Keratinocyte (primary cell): ENCODE data around the gene CCAR1.

Experiments
- EZH2 ChIP-seq: IDR thresholded peaks from one replicate; pipeline ENCODE4 v1.6.1; 2012; ENCODE audit warnings: inconsistent platforms, mild to moderate bottlenecking, low read length, moderate library complexity
- TF ChIP-seq, protein P1 (sequence below), 3 experiments: IDR thresholded peaks in 1 of 3; conservative IDR thresholded peaks in 1 of 3; optimal IDR thresholded peaks in 1 of 3; 2 replicates in 2 of 3; 3 replicates in 1 of 3; pipeline versions ENCODE3 to v1.5.1; 2011; ENCODE audit warnings: low read length in 3 of 3, mild to moderate bottlenecking in 3 of 3, moderate library complexity in 2 of 3, control low read depth in 1 of 3, inconsistent platforms in 1 of 3; ENCODE audit not compliant: insufficient read depth in 2 of 3; ENCODE audit errors: extremely low read depth in 1 of 3

DNA sequence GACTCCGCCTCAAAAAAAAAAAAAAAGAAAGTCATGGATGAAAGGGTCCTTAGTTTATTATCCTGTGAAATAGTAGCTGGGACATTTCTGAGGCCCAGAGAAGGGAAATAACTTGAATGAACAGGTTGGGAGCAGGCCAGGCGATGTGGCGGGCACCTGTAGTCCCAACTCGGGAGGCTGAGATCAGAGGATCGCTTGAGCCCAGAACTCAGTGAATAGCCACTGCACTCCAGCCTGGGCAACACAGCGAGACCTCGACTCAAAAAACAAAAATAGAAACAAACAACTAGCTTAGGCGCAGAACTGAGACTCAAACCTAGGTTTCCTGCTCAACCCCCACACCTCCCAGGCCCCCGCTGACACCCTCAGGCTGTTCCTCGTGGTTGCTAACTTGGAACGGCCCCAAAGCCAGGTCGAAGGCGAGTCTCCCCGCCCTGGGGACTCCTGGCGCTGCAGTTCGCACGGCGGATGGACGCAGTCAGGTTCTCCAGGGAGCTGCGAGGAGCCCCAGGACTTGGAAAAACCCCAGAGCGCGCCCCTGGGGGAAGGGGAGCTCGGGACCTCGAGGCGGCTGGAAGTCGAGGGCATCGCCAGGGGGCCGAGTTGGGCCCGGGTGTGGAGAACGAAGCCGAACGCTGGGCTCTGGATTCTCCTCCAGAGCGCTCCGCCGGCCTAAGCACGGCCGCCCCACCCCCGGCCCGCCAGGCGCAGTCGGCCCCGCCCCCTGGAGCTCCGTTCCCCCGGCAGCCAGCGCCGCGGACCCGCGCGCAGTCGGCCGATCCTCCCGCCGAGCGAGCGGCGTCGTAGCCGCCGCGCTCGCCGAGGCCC, 105.9 kb downstream of the CCAR1 start, which contains the start of gene STOX1:
- TF ChIP-seq, protein P1, sequence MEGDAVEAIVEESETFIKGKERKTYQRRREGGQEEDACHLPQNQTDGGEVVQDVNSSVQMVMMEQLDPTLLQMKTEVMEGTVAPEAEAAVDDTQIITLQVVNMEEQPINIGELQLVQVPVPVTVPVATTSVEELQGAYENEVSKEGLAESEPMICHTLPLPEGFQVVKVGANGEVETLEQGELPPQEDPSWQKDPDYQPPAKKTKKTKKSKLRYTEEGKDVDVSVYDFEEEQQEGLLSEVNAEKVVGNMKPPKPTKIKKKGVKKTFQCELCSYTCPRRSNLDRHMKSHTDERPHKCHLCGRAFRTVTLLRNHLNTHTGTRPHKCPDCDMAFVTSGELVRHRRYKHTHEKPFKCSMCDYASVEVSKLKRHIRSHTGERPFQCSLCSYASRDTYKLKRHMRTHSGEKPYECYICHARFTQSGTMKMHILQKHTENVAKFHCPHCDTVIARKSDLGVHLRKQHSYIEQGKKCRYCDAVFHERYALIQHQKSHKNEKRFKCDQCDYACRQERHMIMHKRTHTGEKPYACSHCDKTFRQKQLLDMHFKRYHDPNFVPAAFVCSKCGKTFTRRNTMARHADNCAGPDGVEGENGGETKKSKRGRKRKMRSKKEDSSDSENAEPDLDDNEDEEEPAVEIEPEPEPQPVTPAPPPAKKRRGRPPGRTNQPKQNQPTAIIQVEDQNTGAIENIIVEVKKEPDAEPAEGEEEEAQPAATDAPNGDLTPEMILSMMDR (optimal IDR thresholded peaks at IDR 0.05 in 1 of 3, IDR thresholded peaks at IDR 0.05 in 1 of 3, conservative IDR thresholded peaks at IDR 0.05 in 1 of 3; ENCODE audit: extremely low read depth in 1 of 3, insufficient read depth in 2 of 3, low read length in 3 of 3) = no peak
- no peak for TF ChIP-seq EZH2
